ENCODE data around the gene SPATA32. TPM values are rescaled to one million over a fixed set of nuclear protein-coding genes. Genes with fewer than 3 reads are reported as not detected.

The SPATA32 gene
- total RNA-seq, 1 experiment from 2014 or later = 0.15 TPM

DNA sequence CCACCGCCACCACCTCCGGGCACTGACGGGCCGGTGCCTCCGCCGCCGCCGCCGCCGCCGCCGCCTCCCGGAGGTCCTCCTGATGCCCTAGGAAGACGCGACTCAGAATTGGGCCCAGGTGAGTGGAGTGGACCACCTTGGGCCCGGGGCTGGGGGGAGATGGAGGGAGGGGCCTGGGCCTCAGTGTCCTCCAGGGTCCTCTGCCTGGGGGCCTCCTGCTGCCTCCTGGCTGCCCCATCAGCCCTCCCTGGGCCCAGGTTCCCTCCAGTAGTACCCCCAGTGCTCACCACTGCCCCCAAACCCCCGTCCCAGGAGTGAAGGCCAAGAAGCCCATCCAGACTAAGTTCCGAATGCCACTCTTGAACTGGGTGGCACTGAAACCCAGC, 19.9 kb downstream of the SPATA32 start:
- ChIA-PET RAD21 (ENCODE audit: low non-redundant PET in 1 of 2, low total read pairs in 2 of 2, uncharacterized antibody in 2 of 2, unreplicated experiment in 2 of 2) (no interaction called here), CTCF (interaction anchor here (1.4 kb wide), 1 partner anchor 10 kb away, joined by 3 read pairs; no protein-coding TSS in a partner anchor), POLR2A (no interaction called here)
- no peaks in the 10 kb centered on the region for H3K79me2 ChIP-seq (ENCODE audit: insufficient read depth, low read length)
- no TSS peak for BruUV-seq (replicated peaks)
- no peak overlapping the region for H3K4me2 ChIP-seq (ENCODE audit: low read length)
- TF ChIP-seq JUND (IDR thresholded peaks at IDR 0.05) = no peak
- TF ChIP-seq SRF (IDR thresholded peaks at IDR 0.05; ENCODE audit: low read depth) = no peak
- no peak for TF ChIP-seq SIN3A (IDR thresholded peaks at IDR 0.05; ENCODE audit: low read depth)
- TF ChIP-seq, protein P1, sequence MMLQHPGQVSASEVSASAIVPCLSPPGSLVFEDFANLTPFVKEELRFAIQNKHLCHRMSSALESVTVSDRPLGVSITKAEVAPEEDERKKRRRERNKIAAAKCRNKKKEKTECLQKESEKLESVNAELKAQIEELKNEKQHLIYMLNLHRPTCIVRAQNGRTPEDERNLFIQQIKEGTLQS (IDR thresholded peaks at IDR 0.05) = no peak
- TF ChIP-seq, protein P2, sequence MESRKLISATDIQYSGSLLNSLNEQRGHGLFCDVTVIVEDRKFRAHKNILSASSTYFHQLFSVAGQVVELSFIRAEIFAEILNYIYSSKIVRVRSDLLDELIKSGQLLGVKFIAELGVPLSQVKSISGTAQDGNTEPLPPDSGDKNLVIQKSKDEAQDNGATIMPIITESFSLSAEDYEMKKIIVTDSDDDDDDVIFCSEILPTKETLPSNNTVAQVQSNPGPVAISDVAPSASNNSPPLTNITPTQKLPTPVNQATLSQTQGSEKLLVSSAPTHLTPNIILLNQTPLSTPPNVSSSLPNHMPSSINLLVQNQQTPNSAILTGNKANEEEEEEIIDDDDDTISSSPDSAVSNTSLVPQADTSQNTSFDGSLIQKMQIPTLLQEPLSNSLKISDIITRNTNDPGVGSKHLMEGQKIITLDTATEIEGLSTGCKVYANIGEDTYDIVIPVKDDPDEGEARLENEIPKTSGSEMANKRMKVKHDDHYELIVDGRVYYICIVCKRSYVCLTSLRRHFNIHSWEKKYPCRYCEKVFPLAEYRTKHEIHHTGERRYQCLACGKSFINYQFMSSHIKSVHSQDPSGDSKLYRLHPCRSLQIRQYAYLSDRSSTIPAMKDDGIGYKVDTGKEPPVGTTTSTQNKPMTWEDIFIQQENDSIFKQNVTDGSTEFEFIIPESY (IDR thresholded peaks at IDR 0.05; ENCODE audit: extremely low read depth, insufficient replicate concordance, low read length) = no peak
- no peak for TF ChIP-seq YY1 (IDR thresholded peaks at IDR 0.05; ENCODE audit: extremely low read depth, insufficient replicate concordance, low read depth, low read length)
- no peak for TF ChIP-seq CEBPB (IDR thresholded peaks at IDR 0.05; ENCODE audit: low read depth)
- no peak for TF ChIP-seq ELF1 (IDR thresholded peaks at IDR 0.05; ENCODE audit: borderline replicate concordance, low read depth)
- no peak for TF ChIP-seq EZH2 (IDR thresholded peaks at IDR 0.05)
- TF ChIP-seq EZH2phosphoT487 (IDR thresholded peaks at IDR 0.05; ENCODE audit: borderline replicate concordance) = no peak
- TF ChIP-seq MAX (IDR thresholded peaks at IDR 0.05) = no peak
- TF ChIP-seq RAD21 (IDR thresholded peaks at IDR 0.05; ENCODE audit: low read depth) = no peak
- TF ChIP-seq TCF7L2 (IDR thresholded peaks at IDR 0.05; ENCODE audit: borderline replicate concordance, extremely low read depth, insufficient read depth, insufficient read length) = no peak
- no peak for TF ChIP-seq POLR2A (IDR thresholded peaks at IDR 0.05; ENCODE audit: borderline replicate concordance, extremely low read depth, insufficient read depth, insufficient read length)
- no peak for TF ChIP-seq POLR2AphosphoS5 (IDR thresholded peaks at IDR 0.05; ENCODE audit: low read depth, low read length)
- no peak for TF ChIP-seq CTCF (IDR thresholded peaks at IDR 0.05 in 2 of 3, conservative IDR thresholded peaks at IDR 0.05 in 1 of 3; ENCODE audit: borderline replicate concordance in 1 of 3, insufficient read depth in 1 of 3, low read depth in 2 of 3, low read length in 2 of 3)
- no peak for TF ChIP-seq ZFX (IDR thresholded peaks at IDR 0.05)
- TF ChIP-seq EGR1 (IDR thresholded peaks at IDR 0.05; ENCODE audit: low read depth) = no peak
- H3K36me3 ChIP-seq (ENCODE audit: control insufficient read depth in 1 of 2, insufficient read depth in 2 of 2, low read length in 2 of 2) = no peaks in the 10 kb centered on the region
- no peaks in the 10 kb centered on the region for H3K9me2 ChIP-seq (ENCODE audit: insufficient read depth)
- ATAC-seq (no peak), DNase-seq (ENCODE audit: low read depth, low spot score) (no peak)
- no peak overlapping the region for H3K4me3 ChIP-seq (replicated peaks in 1 of 2; ENCODE audit: low read depth in 1 of 2, low read length in 2 of 2)
- no peak overlapping the region for H2AFZ ChIP-seq (ENCODE audit: low read depth, low read length, poor library complexity, severe bottlenecking)
- no peaks in the 10 kb centered on the region for H4K20me1 ChIP-seq (ENCODE audit: insufficient read depth)
- no peak overlapping the region for H3K27ac ChIP-seq (ENCODE audit: low read depth, low read length)
- intact Hi-C loops (cut with micrococcal nuclease) = no loop called here
- H3K9me3 ChIP-seq (ENCODE audit: control insufficient read depth in 1 of 2, insufficient read depth in 1 of 2, low read depth in 1 of 2, low read length in 2 of 2) = no peaks in the 10 kb centered on the region
- H3K4me1 ChIP-seq (ENCODE audit: control insufficient read depth in 1 of 2, insufficient read depth in 2 of 2, low read length in 2 of 2) = peaks cover 6 to 8% of the 10 kb centered on the region in 2 experiments; a peak in 3 of 4 replicates
- H3K9ac ChIP-seq (ENCODE audit: low read length) = no peak overlapping the region
- no peaks in the 10 kb centered on the region for H3K27me3 ChIP-seq (ENCODE audit: insufficient read depth, low read length)

Measured in HCT116 (cell line).